Gastrocnemius medialis (tissue), 4 donors: ENCODE measurements around the gene OMG.

Experiments used
- POLR2A ChIP-seq, 2 donors: fragments of 450-650 bp; IDR thresholded peaks; one replicate each; pipeline ENCODE4 v1.6.1; 2017; ENCODE audit warnings: antibody characterized with exemption in 2 of 2, mild to moderate bottlenecking in 2 of 2, moderate library complexity in 2 of 2
- TF ChIP-seq, protein P1 (sequence below), 5 experiments: fragments of 450-650 bp in 3 of 5; fragments of 200-600 bp in 2 of 5; sonication (generic) in 2 of 5; IDR thresholded peaks in 4 of 5; conservative IDR thresholded peaks in 1 of 5; 1 replicate in 4 of 5; 2 replicates in 1 of 5; pipeline ENCODE4 v1.5.1; 2016 to 2019; ENCODE audit warnings: antibody characterized with exemption in 5 of 5, mild to moderate bottlenecking in 3 of 5, moderate library complexity in 3 of 5

DNA sequence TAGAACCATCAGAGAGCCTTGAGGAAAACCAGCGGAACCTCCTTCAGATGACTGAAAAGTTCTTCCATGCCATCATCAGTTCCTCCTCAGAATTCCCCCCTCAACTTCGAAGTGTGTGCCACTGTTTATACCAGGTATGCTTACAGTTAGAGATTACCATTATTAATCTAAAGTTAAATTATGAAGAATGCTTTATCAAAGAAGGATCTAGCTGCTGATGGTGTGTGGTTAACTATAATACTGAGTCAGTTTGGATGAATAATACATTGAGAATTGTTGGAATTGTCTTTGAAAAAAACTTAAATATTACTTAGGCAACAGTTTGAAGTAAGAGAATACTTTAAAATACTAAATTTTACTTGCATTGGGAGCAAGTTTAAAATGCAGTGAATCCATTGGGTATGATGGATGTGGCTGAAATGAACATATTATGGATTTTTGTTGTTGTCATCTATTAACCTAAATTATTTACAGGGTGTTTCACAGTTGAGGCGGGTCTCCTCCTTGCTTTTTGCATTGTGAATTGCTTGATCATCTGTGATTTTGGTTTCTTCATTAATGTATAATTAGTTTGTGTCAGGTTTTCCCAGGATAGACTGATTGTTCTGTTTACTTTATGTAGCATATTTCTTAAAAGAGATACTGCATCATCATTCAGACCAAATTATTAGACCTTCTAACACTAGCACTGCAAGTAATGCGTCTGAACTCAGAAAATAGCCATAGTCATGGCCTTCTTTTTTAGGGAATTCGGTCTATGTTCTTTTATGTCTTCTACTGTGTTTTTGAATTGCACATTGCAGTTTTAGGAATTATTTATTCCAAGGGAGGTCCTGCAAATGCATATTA is 47.8 kb downstream of the OMG start:
- TF ChIP-seq, protein P1, sequence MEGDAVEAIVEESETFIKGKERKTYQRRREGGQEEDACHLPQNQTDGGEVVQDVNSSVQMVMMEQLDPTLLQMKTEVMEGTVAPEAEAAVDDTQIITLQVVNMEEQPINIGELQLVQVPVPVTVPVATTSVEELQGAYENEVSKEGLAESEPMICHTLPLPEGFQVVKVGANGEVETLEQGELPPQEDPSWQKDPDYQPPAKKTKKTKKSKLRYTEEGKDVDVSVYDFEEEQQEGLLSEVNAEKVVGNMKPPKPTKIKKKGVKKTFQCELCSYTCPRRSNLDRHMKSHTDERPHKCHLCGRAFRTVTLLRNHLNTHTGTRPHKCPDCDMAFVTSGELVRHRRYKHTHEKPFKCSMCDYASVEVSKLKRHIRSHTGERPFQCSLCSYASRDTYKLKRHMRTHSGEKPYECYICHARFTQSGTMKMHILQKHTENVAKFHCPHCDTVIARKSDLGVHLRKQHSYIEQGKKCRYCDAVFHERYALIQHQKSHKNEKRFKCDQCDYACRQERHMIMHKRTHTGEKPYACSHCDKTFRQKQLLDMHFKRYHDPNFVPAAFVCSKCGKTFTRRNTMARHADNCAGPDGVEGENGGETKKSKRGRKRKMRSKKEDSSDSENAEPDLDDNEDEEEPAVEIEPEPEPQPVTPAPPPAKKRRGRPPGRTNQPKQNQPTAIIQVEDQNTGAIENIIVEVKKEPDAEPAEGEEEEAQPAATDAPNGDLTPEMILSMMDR (IDR thresholded peaks at IDR 0.05 in 4 of 5, conservative IDR thresholded peaks at IDR 0.05 in 1 of 5), result no peak
- no peak for TF ChIP-seq POLR2A (IDR thresholded peaks at IDR 0.05)
